Astrocyte (in vitro differentiated cells and primary cell): ENCODE results near the gene RAB11FIP5. TPM values are rescaled to one million over a fixed set of nuclear protein-coding genes. Genes with fewer than 3 reads are reported as not detected.

Source experiments
- DNase-seq: peaks from one replicate; pipeline ENCODE4 v3.0.0-alpha.2; 2010; ENCODE audit warnings: low read depth
- FAIRE-seq: peaks from 2 replicates; lab custom pipeline; 2011; peaks lifted over from hg19 to GRCh38; lab: Jason Lieb, UNC
- H2AFZ ChIP-seq: 2 replicates; pipeline ENCODE4 v1.6.0; 2012; ENCODE audit warnings: low read depth, low read length, inconsistent platforms
- H3K27ac ChIP-seq: 2 replicates; pipeline ENCODE4 v1.5.1; 2011; ENCODE audit warnings: low read depth, low read length, inconsistent platforms
- H3K27me3 ChIP-seq: 2 replicates; pipeline ENCODE4 v1.6.0; 2011; ENCODE audit warnings: low read length, inconsistent platforms; ENCODE audit not compliant: insufficient read depth
- H3K36me3 ChIP-seq: 2 replicates; pipeline ENCODE4 v1.5.1; 2011; ENCODE audit warnings: low read length, inconsistent platforms; ENCODE audit not compliant: insufficient read depth
- H3K4me1 ChIP-seq: 2 replicates; pipeline ENCODE4 v1.5.1; 2011; ENCODE audit warnings: low read length, inconsistent platforms; ENCODE audit not compliant: insufficient read depth
- H3K4me2 ChIP-seq: 2 replicates; pipeline ENCODE4 v1.6.0; 2012; ENCODE audit warnings: low read length, inconsistent platforms
- H3K4me3 ChIP-seq: 2 replicates; pipeline ENCODE4 v1.5.1; 2011; ENCODE audit warnings: low read depth, mild to moderate bottlenecking, low read length, inconsistent platforms; ENCODE audit not compliant: insufficient read depth
- H3K79me2 ChIP-seq: 2 replicates; pipeline ENCODE4 v1.6.0; 2012; ENCODE audit warnings: mild to moderate bottlenecking, low read length, inconsistent platforms; ENCODE audit not compliant: insufficient read depth
- H3K9ac ChIP-seq: 2 replicates; pipeline ENCODE4 v1.6.0; 2012; ENCODE audit warnings: mild to moderate bottlenecking, low read length, inconsistent platforms
- H3K9me3 ChIP-seq: 2 replicates; pipeline ENCODE4 v1.5.1; 2012; ENCODE audit warnings: low read depth, mild to moderate bottlenecking, low read length, inconsistent platforms; ENCODE audit not compliant: insufficient read depth
- H4K20me1 ChIP-seq: 2 replicates; pipeline ENCODE4 v1.6.0; 2012; ENCODE audit warnings: low read length, inconsistent platforms; ENCODE audit not compliant: insufficient read depth
- H3K27ac Mint-ChIP-seq: one replicate; pipeline ENCODE4 v1.8.0; 2021; ENCODE audit warnings: mild to moderate bottlenecking, mixed read lengths; ENCODE audit not compliant: unreplicated experiment
- H3K27me3 Mint-ChIP-seq: one replicate; pipeline ENCODE4 v1.8.0; 2021; ENCODE audit warnings: low read depth, mixed read lengths; ENCODE audit not compliant: unreplicated experiment
- H3K36me3 Mint-ChIP-seq: one replicate; pipeline ENCODE4 v1.8.0; 2021; ENCODE audit warnings: low read depth, mixed read lengths; ENCODE audit not compliant: unreplicated experiment
- H3K4me1 Mint-ChIP-seq: one replicate; pipeline ENCODE4 v1.8.0; 2021; ENCODE audit warnings: low read depth, mixed read lengths; ENCODE audit not compliant: unreplicated experiment
- H3K4me3 Mint-ChIP-seq: one replicate; pipeline ENCODE4 v1.8.0; 2021; ENCODE audit warnings: mild to moderate bottlenecking, moderate library complexity, mixed read lengths; ENCODE audit not compliant: unreplicated experiment
- H3K9me3 Mint-ChIP-seq: one replicate; pipeline ENCODE4 v1.8.0; 2021; ENCODE audit warnings: mild to moderate bottlenecking, mixed read lengths; ENCODE audit not compliant: unreplicated experiment
- EZH2 ChIP-seq: IDR thresholded peaks from 2 replicates; pipeline ENCODE4 v1.6.1; 2012; ENCODE audit warnings: mild to moderate bottlenecking, low read length, inconsistent platforms; ENCODE audit not compliant: insufficient read depth
- total RNA-seq: library from RNA; stranded (reverse); gene quantifications from 2 replicates; pipeline ENCODE4 v1.2.1, GENCODE V29; 2021
- TF ChIP-seq, protein P1 (sequence below): IDR thresholded peaks from 2 replicates; pipeline ENCODE4 v1.5.1; 2011; ENCODE audit warnings: low read depth, mild to moderate bottlenecking, inconsistent platforms, low read length, moderate library complexity; ENCODE audit not compliant: insufficient read depth

Gene RAB11FIP5
- total RNA-seq, 1 donor from 2014 or later, result 56.0 TPM

DNA sequence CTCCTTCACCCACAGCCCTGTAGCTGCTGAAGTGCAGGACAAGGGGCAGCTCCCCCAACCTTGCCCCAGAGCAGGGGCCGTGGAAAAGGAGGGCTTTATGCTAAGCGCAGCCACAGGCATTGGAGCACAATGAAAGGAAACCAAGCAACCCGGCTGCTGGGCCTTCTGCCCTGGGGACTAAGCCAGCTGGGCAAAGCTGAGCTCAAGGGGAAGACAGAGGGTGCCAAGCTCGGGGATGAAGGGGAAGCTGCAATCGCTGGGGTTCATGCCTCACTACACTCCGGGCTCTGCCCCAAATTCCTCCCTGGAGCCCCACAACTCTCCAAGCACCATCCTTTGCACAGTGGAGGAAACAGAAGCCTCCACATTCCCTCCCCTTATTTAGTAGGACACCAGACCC is 53.6 kb downstream of the RAB11FIP5 start:
- Mint-ChIP-seq H3K36me3 (peaks cover 24% of the 10 kb centered on the region), H3K4me3 (no peak overlapping the region), H3K27me3 (no peaks in the 10 kb centered on the region), H3K27ac (no peak overlapping the region), H3K9me3 (peaks cover 3% of the 10 kb centered on the region), H3K4me1 (peaks cover 15% of the 10 kb centered on the region)
- no peak overlapping the region for H2AFZ ChIP-seq
- H3K9me3 ChIP-seq, result no peaks in the 10 kb centered on the region
- TF ChIP-seq, protein P1, sequence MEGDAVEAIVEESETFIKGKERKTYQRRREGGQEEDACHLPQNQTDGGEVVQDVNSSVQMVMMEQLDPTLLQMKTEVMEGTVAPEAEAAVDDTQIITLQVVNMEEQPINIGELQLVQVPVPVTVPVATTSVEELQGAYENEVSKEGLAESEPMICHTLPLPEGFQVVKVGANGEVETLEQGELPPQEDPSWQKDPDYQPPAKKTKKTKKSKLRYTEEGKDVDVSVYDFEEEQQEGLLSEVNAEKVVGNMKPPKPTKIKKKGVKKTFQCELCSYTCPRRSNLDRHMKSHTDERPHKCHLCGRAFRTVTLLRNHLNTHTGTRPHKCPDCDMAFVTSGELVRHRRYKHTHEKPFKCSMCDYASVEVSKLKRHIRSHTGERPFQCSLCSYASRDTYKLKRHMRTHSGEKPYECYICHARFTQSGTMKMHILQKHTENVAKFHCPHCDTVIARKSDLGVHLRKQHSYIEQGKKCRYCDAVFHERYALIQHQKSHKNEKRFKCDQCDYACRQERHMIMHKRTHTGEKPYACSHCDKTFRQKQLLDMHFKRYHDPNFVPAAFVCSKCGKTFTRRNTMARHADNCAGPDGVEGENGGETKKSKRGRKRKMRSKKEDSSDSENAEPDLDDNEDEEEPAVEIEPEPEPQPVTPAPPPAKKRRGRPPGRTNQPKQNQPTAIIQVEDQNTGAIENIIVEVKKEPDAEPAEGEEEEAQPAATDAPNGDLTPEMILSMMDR, result no peak
- no peak for TF ChIP-seq EZH2
- no peak overlapping the region for H3K4me3 ChIP-seq
- peaks cover 5% of the 10 kb centered on the region for H3K36me3 ChIP-seq
- H4K20me1 ChIP-seq, result peaks cover 6% of the 10 kb centered on the region
- no peak overlapping the region for H3K9ac ChIP-seq
- H3K27ac ChIP-seq, result no peak overlapping the region
- DNase-seq, result no peak
- no peak overlapping the region for H3K4me2 ChIP-seq
- H3K4me1 ChIP-seq, result peaks cover 19% of the 10 kb centered on the region
- H3K27me3 ChIP-seq, result no peaks in the 10 kb centered on the region
- H3K79me2 ChIP-seq, result peaks cover 45% of the 10 kb centered on the region
- no peak for FAIRE-seq

DNA sequence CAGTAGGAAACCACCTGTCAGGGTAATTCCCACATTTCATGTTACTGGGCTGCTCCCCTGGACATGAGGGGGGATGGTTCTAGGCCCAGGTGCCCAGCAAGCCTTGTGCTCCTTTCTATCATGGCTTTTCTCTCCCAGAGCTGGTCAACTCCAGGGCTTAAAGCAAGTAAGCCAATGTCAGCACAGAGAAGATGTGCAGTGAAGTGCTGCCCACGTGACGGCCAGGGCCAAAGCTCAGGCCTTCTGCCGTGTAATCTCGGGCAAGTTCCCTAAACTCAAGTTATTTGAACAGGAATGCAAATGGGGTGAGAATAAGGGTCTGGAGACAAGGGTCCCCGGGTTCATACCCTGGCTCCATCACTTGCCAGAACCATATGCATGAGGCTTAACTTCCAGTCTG is 57.8 kb downstream of the RAB11FIP5 start:
- Histone ChIP-seq H3K79me2 (peaks cover 22% of the 10 kb centered on the region), H3K36me3 (peaks cover 5% of the 10 kb centered on the region), H3K4me3 (no peak overlapping the region), H3K9me3 (no peaks in the 10 kb centered on the region), H3K27me3 (no peaks in the 10 kb centered on the region), H2AFZ (no peak overlapping the region), H3K4me1 (peaks cover 18% of the 10 kb centered on the region), H4K20me1 (peaks cover 6% of the 10 kb centered on the region), H3K9ac (no peak overlapping the region), H3K4me2 (no peak overlapping the region), H3K27ac (no peak overlapping the region)
- H3K36me3 Mint-ChIP-seq, result peaks cover 33% of the 10 kb centered on the region
- no peak for TF ChIP-seq EZH2
- TF ChIP-seq, protein P1, result no peak
- H3K4me1 Mint-ChIP-seq, result peaks cover 17% of the 10 kb centered on the region
- FAIRE-seq (no peak), DNase-seq (no peak)
- H3K4me3 Mint-ChIP-seq, result no peak overlapping the region
- H3K27ac Mint-ChIP-seq, result no peak overlapping the region
- H3K9me3 Mint-ChIP-seq, result peaks cover 3% of the 10 kb centered on the region
- no peaks in the 10 kb centered on the region for H3K27me3 Mint-ChIP-seq

DNA sequence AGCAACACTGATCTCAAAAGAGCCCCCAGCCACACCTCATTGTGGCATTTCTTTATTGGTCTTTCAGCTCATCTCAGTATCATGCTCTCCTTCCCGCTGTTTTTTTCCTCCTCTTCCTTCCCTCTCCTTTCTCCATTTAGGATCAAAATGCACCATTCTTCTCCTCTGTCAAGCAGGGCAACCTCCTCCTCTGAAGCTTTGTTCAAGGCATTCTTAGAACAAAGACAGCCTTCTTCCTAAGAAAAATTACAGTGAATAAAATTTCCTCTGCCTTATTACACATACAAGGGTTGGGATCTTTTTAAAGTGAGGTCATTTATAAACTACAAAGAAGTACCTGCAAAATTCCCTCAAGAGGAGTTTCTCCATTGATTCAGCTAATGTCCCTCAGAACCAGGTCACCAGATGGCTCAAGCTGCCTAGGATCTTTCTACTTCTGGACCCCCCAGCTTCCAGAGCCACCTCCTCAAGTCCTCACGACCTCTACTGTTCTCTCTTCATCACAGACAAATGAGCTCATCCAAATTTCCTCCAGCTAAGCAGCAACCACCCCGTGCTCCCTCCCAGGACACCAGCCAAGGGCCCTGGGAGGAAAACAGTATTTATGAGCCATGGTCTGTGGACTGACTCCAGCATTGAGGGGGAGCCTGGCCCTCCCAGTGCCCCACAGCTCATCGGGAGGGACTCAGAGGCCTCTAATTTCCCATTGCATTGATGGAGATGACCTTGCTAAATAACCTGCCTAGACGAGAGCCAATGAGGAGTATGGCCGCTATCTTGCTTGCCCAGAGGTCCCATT is 59.2 kb downstream of the RAB11FIP5 start:
- TF ChIP-seq EZH2, result no peak
- TF ChIP-seq, protein P1, result no peak
- Mint-ChIP-seq H3K27ac (no peak overlapping the region), H3K4me3 (peak overlapping the region; percentile 4), H3K9me3 (peaks cover 3% of the 10 kb centered on the region), H3K4me1 (peaks cover 24% of the 10 kb centered on the region), H3K36me3 (peaks cover 33% of the 10 kb centered on the region), H3K27me3 (no peaks in the 10 kb centered on the region)
- Histone ChIP-seq H3K4me3 (no peak overlapping the region), H3K27me3 (no peaks in the 10 kb centered on the region), H4K20me1 (peaks cover 6% of the 10 kb centered on the region), H3K79me2 (peaks cover 7% of the 10 kb centered on the region), H2AFZ (no peak overlapping the region), H3K4me1 (peaks cover 23% of the 10 kb centered on the region), H3K36me3 (peaks cover 5% of the 10 kb centered on the region), H3K9ac (no peak overlapping the region), H3K9me3 (no peaks in the 10 kb centered on the region), H3K27ac (no peak overlapping the region), H3K4me2 (peak overlapping the region; percentile 3)
- FAIRE-seq (no peak), DNase-seq (peak; percentile 66)
